Ishikawa (cell line): Measurements from ENCODE around the gene ESYT2.

Source experiments
- CREB1 ChIP-seq: IDR thresholded peaks from 2 replicates; pipeline ENCODE4 v1.6.1; 2012; ENCODE audit warnings: low read depth
- EGR1 ChIP-seq: IDR thresholded peaks from 2 replicates; pipeline ENCODE4 v1.6.1; 2012
- EP300 ChIP-seq: IDR thresholded peaks from 2 replicates; pipeline ENCODE4 v1.6.1; 2012; ENCODE audit warnings: borderline replicate concordance
- NFIC ChIP-seq: IDR thresholded peaks from 2 replicates; pipeline ENCODE4 v1.6.1; 2012
- REST ChIP-seq: IDR thresholded peaks from 2 replicates; pipeline ENCODE4 v1.6.1; 2012; ENCODE audit warnings: low read depth, mild to moderate bottlenecking
- TAF1 ChIP-seq: IDR thresholded peaks from 2 replicates; pipeline ENCODE4 v1.6.1; 2012; ENCODE audit warnings: low read depth, mild to moderate bottlenecking
- TCF12 ChIP-seq: IDR thresholded peaks from 2 replicates; pipeline ENCODE4 v1.6.1; 2012; ENCODE audit warnings: low read depth
- USF1 ChIP-seq: IDR thresholded peaks from 2 replicates; pipeline ENCODE4 v1.6.1; 2012
- YY1 ChIP-seq: IDR thresholded peaks from 2 replicates; pipeline ENCODE4 v1.6.1; 2012; ENCODE audit warnings: low read depth

- TF ChIP-seq EGR1 (no peak), USF1 (no peak), YY1 (no peak), NFIC (no peak), EP300 (no peak), CREB1 (no peak), TCF12 (no peak), TAF1 (no peak), REST (no peak)
Measured at GRCh38 chr7:158730383-158731346, 98.6 kb downstream of the ESYT2 start.
